HepG2 (cell line): ENCODE measurements around the gene RXYLT1. TPM values are rescaled to one million over a fixed set of nuclear protein-coding genes. Genes with fewer than 3 reads are reported as not detected.

ENCODE experiments used
- DBP ChIP-seq: sonication (generic); formaldehyde crosslinking; IDR thresholded peaks from 2 replicates; pipeline ENCODE4 v1.4.0; 2020; ENCODE audit warnings: missing genetic modification reagents; ENCODE audit errors: not compliant biosample characterization
- GZF1 ChIP-seq: sonication (generic); formaldehyde crosslinking; IDR thresholded peaks from 2 replicates; pipeline ENCODE4 v1.5.1; 2020; ENCODE audit warnings: mild to moderate bottlenecking, missing genetic modification reagents
- KLF16 ChIP-seq, 2 experiments: sonication (generic) in 1 of 2; formaldehyde crosslinking in 1 of 2; IDR thresholded peaks; 2 replicates each; pipeline versions ENCODE4 v1.6.1 to v1.8.0; 2016 to 2023; ENCODE audit warnings: missing genetic modification reagents in 2 of 2, missing compliant biosample characterization in 1 of 2
- NCOA2 ChIP-seq: sonication (generic); formaldehyde crosslinking; IDR thresholded peaks from 2 replicates; pipeline ENCODE4 v1.8.0; 2022; ENCODE audit warnings: inconsistent platforms
- NFE2 ChIP-seq: sonication (generic); formaldehyde crosslinking; IDR thresholded peaks from 2 replicates; pipeline ENCODE4 v1.4.0; 2020; ENCODE audit warnings: missing genetic modification reagents
- TAF1 ChIP-seq: sonication (generic); formaldehyde crosslinking; IDR thresholded peaks from 2 replicates; pipeline ENCODE4 v1.4.0; 2020; ENCODE audit warnings: missing genetic modification reagents
- ZBTB4 ChIP-seq: sonication (generic); formaldehyde crosslinking; IDR thresholded peaks from 2 replicates; pipeline ENCODE4 v1.4.0; 2020; ENCODE audit warnings: missing genetic modification reagents, mild to moderate bottlenecking, borderline replicate concordance
- ZFP37 ChIP-seq: sonication (generic); formaldehyde crosslinking; IDR thresholded peaks from 2 replicates; pipeline ENCODE4 v1.4.0; 2020; ENCODE audit warnings: missing genetic modification reagents, borderline replicate concordance
- ZNF552 ChIP-seq: sonication (generic); formaldehyde crosslinking; IDR thresholded peaks from 2 replicates; pipeline ENCODE4 v1.9.0; 2022; ENCODE audit warnings: missing genetic modification reagents, mild to moderate bottlenecking, borderline replicate concordance
- ZNF564 ChIP-seq: sonication (generic); formaldehyde crosslinking; IDR thresholded peaks from 2 replicates; pipeline ENCODE4 v1.8.1; 2023; ENCODE audit warnings: mild to moderate bottlenecking, missing genetic modification reagents
- ZNF570 ChIP-seq: sonication (generic); formaldehyde crosslinking; IDR thresholded peaks from 2 replicates; pipeline ENCODE4 v1.4.0; 2020; ENCODE audit warnings: mild to moderate bottlenecking, missing genetic modification reagents, borderline replicate concordance
- ZNF687 ChIP-seq: sonication (generic); formaldehyde crosslinking; IDR thresholded peaks from 2 replicates; pipeline ENCODE4 v1.5.1; 2020; ENCODE audit warnings: mild to moderate bottlenecking, missing genetic modification reagents, moderate library complexity
- polyA plus RNA-seq, 8 experiments: library from polyadenylated mRNA; depleted of rRNA in 3 of 8; stranded (reverse) in 7 of 8; unstranded in 1 of 8; fragments of >200 nt; fragmentation: Illumina TruSeq in 4 of 8; extraction: Trizol in 4 of 8; gene quantifications; 2 replicates each; pipeline versions ENCODE4 v1.2.1 to v1.2.3, GENCODE V29; 2011 to 2016; ENCODE audit warnings: low read depth in 4 of 8, missing spikeins in 1 of 8, mixed read lengths in 1 of 8; ENCODE audit not compliant: insufficient read depth in 1 of 8
- total RNA-seq, 5 experiments: library from RNA; depleted of rRNA; stranded (reverse); fragments of >200 nt; fragmentation: Illumina TruSeq; extraction: Trizol; gene quantifications; 2 replicates each; pipeline ENCODE4 v1.2.3, GENCODE V29; 2016; ENCODE audit warnings: low read depth in 1 of 5
- TF ChIP-seq, protein P1 (sequence below): conservative IDR thresholded peaks from 2 replicates; pipeline ENCODE4 v1.6.1; 2018; ENCODE audit warnings: missing genetic modification reagents
- TF ChIP-seq, protein P2 (sequence below): sonication (generic); formaldehyde crosslinking; IDR thresholded peaks from 2 replicates; pipeline ENCODE4 v1.8.1; 2023; ENCODE audit warnings: missing genetic modification reagents, inconsistent platforms, borderline replicate concordance
- TF ChIP-seq, protein P3 (sequence below): sonication (generic); formaldehyde crosslinking; IDR thresholded peaks from 2 replicates; pipeline ENCODE4 v1.4.0; 2020; ENCODE audit warnings: mild to moderate bottlenecking, low read depth, missing genetic modification reagents

Gene RXYLT1
- total and polyA plus RNA-seq, 2 of the 13 experiments (the other 11 are each of a cell fraction or from before 2014, with no cell fraction given), result 8.3 to 15.5 TPM

DNA sequence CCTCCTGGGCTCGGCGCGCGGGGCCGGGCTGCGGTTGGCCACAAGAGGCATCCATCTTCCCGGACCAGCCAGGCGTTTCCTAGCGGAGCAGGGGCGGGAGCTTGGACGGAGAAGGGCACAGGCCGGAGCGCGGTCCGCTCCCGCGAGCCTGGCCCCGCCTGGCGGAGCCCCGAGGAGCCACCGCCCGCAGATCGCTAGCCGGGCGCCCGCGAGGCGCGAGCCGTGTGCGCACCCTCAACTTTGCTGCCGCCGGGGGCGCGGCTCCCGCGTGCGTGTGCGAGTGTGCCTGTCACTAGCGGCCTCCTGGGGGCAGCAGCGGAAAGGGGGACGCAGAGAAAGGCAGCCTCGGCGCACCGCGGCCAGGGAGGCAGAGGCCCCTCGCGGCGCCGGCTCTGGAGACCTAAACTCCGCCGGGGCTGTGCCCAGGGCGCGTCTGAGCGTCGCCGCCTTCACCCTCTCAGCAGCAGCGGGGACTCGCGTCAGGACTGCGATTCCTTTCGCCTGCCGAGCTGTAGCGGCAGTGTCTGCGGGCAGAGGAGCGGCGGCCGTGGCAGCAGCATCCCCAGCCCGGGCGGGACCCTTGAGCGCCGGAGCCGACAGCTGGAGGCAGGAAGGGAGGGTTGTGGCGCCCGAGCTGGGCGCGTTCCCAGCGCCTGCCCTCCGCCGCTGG, 64.1 kb downstream of the RXYLT1 start (continued):
- TF ChIP-seq TAF1 (CRISPR knock-in tag) (peak; percentile 62), KLF16 (CRISPR knock-in tag; IDR thresholded peaks at IDR 0.05) (peak in 1 of 2 experiments; percentile 77; a peak in 1 of 4 replicates), ZFP37 (CRISPR knock-in tag) (no peak), ZNF570 (CRISPR knock-in tag) (0 out of 2 replicates have a peak, but pooled peaks have one; percentile 45), DBP (no peak), NFE2 (CRISPR knock-in tag) (no peak), NCOA2 (CRISPR knock-in tag) (peak; percentile 54; the same call in 1 of the 2 replicates), ZNF687 (CRISPR knock-in tag) (peak; percentile 91), ZBTB4 (CRISPR knock-in tag) (peak; percentile 38; the same call in 1 of the 2 replicates), GZF1 (peak; percentile 72; the same call in 1 of the 2 replicates), ZNF564 (CRISPR knock-in tag) (peak; percentile 85), ZNF552 (CRISPR knock-in tag) (0 out of 2 replicates have a peak, but pooled peaks have one; percentile 43)
- TF ChIP-seq, protein P1, sequence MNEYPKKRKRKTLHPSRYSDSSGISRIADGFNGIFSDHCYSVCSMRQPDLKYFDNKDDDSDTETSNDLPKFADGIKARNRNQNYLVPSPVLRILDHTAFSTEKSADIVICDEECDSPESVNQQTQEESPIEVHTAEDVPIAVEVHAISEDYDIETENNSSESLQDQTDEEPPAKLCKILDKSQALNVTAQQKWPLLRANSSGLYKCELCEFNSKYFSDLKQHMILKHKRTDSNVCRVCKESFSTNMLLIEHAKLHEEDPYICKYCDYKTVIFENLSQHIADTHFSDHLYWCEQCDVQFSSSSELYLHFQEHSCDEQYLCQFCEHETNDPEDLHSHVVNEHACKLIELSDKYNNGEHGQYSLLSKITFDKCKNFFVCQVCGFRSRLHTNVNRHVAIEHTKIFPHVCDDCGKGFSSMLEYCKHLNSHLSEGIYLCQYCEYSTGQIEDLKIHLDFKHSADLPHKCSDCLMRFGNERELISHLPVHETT (CRISPR knock-in tag), result peak; percentile 6; the same call in 1 of the 2 replicates
- TF ChIP-seq, protein P2, sequence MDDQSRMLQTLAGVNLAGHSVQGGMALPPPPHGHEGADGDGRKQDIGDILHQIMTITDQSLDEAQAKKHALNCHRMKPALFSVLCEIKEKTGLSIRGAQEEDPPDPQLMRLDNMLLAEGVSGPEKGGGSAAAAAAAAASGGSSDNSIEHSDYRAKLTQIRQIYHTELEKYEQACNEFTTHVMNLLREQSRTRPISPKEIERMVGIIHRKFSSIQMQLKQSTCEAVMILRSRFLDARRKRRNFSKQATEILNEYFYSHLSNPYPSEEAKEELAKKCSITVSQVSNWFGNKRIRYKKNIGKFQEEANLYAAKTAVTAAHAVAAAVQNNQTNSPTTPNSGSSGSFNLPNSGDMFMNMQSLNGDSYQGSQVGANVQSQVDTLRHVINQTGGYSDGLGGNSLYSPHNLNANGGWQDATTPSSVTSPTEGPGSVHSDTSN (CRISPR knock-in tag), result no peak; the same call in 1 of the 2 replicates
- TF ChIP-seq, protein P3, sequence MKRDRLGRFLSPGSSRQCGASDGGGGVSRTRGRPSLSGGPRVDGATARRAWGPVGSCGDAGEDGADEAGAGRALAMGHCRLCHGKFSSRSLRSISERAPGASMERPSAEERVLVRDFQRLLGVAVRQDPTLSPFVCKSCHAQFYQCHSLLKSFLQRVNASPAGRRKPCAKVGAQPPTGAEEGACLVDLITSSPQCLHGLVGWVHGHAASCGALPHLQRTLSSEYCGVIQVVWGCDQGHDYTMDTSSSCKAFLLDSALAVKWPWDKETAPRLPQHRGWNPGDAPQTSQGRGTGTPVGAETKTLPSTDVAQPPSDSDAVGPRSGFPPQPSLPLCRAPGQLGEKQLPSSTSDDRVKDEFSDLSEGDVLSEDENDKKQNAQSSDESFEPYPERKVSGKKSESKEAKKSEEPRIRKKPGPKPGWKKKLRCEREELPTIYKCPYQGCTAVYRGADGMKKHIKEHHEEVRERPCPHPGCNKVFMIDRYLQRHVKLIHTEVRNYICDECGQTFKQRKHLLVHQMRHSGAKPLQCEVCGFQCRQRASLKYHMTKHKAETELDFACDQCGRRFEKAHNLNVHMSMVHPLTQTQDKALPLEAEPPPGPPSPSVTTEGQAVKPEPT (CRISPR knock-in tag), result peak; percentile 91
